Hepatocyte (in vitro differentiated cells): ENCODE measurements around the gene GAB1.

Experiments used
- EZH2 ChIP-seq: fragments of 200-600 bp; sonication (generic); IDR thresholded peaks from 2 replicates; pipeline ENCODE4 v1.6.1; 2016; ENCODE audit warnings: antibody characterized with exemption, mild to moderate bottlenecking, borderline replicate concordance
- EZH2phosphoT487 ChIP-seq: fragments of 200-600 bp; sonication (generic); IDR thresholded peaks from one replicate; pipeline ENCODE4 v1.6.1; 2018; ENCODE audit warnings: antibody characterized with exemption, mild to moderate bottlenecking, low read depth, moderate library complexity; ENCODE audit not compliant: unreplicated experiment, severe bottlenecking
- TF ChIP-seq, protein P1 (sequence below): fragments of 200-600 bp; sonication (generic); IDR thresholded peaks from 2 replicates; pipeline ENCODE4 v1.5.1; 2016; ENCODE audit warnings: antibody characterized with exemption, mild to moderate bottlenecking; ENCODE audit not compliant: poor library complexity

DNA sequence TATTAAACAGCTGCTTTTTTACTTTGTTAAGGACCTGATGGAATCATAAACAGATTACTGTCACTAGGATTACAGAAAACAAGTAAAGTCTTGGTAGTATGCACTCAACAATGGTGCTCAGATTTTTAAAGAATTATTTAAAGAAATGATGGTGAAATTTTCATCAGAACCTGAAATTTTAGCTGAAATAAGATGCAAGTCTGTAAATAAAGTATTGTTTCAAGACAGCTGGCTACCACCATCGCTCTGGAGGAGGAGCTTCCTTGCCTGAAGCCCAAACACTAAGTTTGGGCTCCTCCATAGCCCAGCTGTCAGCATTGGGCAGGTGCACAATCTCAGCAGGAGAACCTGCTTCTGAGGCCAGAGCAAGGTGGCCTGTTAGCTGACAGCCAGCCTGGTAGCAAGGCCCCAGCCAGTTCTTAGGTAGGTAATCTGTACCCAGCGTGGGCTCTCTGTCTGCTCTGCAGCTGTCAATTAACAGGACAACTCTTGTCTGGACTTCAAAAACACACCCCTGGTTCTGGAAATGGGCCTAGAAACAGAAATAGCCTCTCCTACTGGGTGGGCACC is 4.6 kb downstream of the GAB1 start:
- TF ChIP-seq, protein P1, sequence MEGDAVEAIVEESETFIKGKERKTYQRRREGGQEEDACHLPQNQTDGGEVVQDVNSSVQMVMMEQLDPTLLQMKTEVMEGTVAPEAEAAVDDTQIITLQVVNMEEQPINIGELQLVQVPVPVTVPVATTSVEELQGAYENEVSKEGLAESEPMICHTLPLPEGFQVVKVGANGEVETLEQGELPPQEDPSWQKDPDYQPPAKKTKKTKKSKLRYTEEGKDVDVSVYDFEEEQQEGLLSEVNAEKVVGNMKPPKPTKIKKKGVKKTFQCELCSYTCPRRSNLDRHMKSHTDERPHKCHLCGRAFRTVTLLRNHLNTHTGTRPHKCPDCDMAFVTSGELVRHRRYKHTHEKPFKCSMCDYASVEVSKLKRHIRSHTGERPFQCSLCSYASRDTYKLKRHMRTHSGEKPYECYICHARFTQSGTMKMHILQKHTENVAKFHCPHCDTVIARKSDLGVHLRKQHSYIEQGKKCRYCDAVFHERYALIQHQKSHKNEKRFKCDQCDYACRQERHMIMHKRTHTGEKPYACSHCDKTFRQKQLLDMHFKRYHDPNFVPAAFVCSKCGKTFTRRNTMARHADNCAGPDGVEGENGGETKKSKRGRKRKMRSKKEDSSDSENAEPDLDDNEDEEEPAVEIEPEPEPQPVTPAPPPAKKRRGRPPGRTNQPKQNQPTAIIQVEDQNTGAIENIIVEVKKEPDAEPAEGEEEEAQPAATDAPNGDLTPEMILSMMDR, result no peak
- TF ChIP-seq EZH2 (no peak), EZH2phosphoT487 (no peak)
